HL-60 (cell line): Measurements from ENCODE around the gene RCC2.

Experiments
- DNase-seq, 2 experiments: peaks; one replicate each; pipeline ENCODE4 v3.0.0-alpha.2; 2010 to 2020; ENCODE audit warnings: low read depth in 1 of 2, low spot score in 1 of 2
- H3K27ac ChIP-seq: fragments of 250-450 bp; sonication (Bioruptor Pico); replicated peaks from 2 replicates; pipeline ENCODE4 v1.5.1; 2020; ENCODE audit warnings: mild to moderate bottlenecking, moderate library complexity
- H3K27me3 ChIP-seq: fragments of 250-450 bp; sonication (Bioruptor Pico); 2 replicates; pipeline ENCODE4 v1.5.1; 2021; ENCODE audit warnings: mild to moderate bottlenecking, moderate library complexity; ENCODE audit not compliant: insufficient read depth, poor library complexity, severe bottlenecking
- H3K4me3 ChIP-seq: replicated peaks from 2 replicates; pipeline ENCODE4 v1.5.1; 2011; ENCODE audit warnings: mild to moderate bottlenecking, control low read depth, low read length; ENCODE audit not compliant: insufficient read depth
- GABPA ChIP-seq: IDR thresholded peaks from 2 replicates; pipeline ENCODE4 v1.6.1; 2012; ENCODE audit warnings: low read depth
- POLR2AphosphoS5 ChIP-seq: IDR thresholded peaks from 2 replicates; pipeline ENCODE4 v1.6.1; 2012; ENCODE audit warnings: low read depth
- SPI1 ChIP-seq: IDR thresholded peaks from 2 replicates; pipeline ENCODE4 v1.6.1; 2012; ENCODE audit warnings: low read depth, mild to moderate bottlenecking, borderline replicate concordance
- TF ChIP-seq, protein P1 (sequence below): IDR thresholded peaks from one replicate; pipeline ENCODE4 v1.5.1; 2011; ENCODE audit warnings: low read length, control low read depth, inconsistent platforms; ENCODE audit not compliant: insufficient read depth
- TF ChIP-seq, protein P2 (sequence below): IDR thresholded peaks from 2 replicates; pipeline ENCODE4 v1.6.1; 2012; ENCODE audit warnings: low read depth; ENCODE audit not compliant: insufficient replicate concordance

RCC2 gene

DNA sequence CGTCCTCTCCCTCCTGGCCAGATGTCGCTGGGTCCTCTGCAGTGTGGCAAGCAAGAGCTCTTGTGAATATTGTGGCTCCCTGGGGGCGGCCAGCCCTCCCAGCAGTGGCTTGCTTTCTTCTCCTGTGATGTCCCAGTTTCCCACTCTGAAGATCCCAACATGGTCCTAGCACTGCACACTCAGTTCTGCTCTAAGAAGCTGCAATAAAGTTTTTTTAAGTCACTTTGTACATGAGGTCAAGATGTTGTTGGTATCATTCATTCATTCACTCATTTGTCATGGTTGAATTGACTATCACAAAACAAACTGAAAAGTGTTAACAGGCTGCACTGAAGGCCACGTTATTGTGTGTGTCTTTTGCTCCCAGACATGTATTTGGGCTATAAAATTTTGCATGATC is 75.7 kb downstream of the RCC2 start:
- Histone ChIP-seq H3K27me3 (no peaks in the 10 kb centered on the region), H3K4me3 (no peak overlapping the region), H3K27ac (no peak overlapping the region)
- TF ChIP-seq POLR2AphosphoS5 (no peak), SPI1 (no peak), GABPA (no peak)
- TF ChIP-seq, protein P1, sequence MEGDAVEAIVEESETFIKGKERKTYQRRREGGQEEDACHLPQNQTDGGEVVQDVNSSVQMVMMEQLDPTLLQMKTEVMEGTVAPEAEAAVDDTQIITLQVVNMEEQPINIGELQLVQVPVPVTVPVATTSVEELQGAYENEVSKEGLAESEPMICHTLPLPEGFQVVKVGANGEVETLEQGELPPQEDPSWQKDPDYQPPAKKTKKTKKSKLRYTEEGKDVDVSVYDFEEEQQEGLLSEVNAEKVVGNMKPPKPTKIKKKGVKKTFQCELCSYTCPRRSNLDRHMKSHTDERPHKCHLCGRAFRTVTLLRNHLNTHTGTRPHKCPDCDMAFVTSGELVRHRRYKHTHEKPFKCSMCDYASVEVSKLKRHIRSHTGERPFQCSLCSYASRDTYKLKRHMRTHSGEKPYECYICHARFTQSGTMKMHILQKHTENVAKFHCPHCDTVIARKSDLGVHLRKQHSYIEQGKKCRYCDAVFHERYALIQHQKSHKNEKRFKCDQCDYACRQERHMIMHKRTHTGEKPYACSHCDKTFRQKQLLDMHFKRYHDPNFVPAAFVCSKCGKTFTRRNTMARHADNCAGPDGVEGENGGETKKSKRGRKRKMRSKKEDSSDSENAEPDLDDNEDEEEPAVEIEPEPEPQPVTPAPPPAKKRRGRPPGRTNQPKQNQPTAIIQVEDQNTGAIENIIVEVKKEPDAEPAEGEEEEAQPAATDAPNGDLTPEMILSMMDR, result no peak
- TF ChIP-seq, protein P2, sequence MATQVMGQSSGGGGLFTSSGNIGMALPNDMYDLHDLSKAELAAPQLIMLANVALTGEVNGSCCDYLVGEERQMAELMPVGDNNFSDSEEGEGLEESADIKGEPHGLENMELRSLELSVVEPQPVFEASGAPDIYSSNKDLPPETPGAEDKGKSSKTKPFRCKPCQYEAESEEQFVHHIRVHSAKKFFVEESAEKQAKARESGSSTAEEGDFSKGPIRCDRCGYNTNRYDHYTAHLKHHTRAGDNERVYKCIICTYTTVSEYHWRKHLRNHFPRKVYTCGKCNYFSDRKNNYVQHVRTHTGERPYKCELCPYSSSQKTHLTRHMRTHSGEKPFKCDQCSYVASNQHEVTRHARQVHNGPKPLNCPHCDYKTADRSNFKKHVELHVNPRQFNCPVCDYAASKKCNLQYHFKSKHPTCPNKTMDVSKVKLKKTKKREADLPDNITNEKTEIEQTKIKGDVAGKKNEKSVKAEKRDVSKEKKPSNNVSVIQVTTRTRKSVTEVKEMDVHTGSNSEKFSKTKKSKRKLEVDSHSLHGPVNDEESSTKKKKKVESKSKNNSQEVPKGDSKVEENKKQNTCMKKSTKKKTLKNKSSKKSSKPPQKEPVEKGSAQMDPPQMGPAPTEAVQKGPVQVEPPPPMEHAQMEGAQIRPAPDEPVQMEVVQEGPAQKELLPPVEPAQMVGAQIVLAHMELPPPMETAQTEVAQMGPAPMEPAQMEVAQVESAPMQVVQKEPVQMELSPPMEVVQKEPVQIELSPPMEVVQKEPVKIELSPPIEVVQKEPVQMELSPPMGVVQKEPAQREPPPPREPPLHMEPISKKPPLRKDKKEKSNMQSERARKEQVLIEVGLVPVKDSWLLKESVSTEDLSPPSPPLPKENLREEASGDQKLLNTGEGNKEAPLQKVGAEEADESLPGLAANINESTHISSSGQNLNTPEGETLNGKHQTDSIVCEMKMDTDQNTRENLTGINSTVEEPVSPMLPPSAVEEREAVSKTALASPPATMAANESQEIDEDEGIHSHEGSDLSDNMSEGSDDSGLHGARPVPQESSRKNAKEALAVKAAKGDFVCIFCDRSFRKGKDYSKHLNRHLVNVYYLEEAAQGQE, result no peak
- no peak for DNase-seq

DNA sequence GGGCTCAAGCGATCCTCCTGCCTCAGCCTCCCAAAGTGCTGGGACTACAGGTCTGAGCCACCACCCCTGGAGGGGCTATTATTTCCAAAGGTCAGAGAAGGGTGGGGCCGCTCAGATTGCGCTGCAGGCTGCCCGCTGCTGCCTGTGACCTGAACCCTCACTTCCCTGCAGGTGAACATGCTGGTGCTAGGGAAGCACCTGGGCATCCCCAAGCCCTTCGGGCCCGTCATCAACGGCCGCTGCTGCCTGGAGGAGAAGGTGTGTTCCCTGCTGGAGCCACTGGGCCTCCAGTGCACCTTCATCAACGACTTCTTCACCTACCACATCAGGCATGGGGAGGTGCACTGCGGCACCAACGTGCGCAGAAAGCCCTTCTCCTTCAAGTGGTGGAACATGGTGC is 76.1 kb downstream of the RCC2 start:
- TF ChIP-seq SPI1 (no peak), GABPA (no peak), POLR2AphosphoS5 (no peak)
- TF ChIP-seq, protein P1, result no peak
- TF ChIP-seq, protein P2, result no peak
- Histone ChIP-seq H3K4me3 (no peak overlapping the region), H3K27me3 (no peaks in the 10 kb centered on the region), H3K27ac (no peak overlapping the region)
- DNase-seq, result no peak

DNA sequence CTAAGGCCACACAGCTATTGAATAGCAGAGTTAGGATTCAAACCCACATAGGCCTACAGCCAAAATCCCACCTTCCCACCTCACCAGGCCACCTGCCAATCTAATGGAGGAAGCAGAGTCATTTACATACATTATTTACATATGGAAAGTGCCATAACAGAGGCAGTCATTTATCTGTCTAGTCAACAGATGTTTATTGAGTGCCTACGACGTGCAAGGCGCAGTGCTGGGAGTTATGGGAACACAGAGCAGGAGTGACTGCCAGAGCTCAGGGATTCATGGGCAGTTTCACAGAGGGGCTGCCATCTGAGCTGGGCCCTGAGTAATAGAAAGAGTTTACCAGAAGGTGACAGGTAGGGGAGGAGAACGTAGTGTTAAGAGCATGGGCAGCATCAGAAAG is 77.8 kb downstream of the RCC2 start:
- TF ChIP-seq, protein P2, result no peak
- no peak for TF ChIP-seq GABPA
- no peak for TF ChIP-seq SPI1
- no peak for TF ChIP-seq POLR2AphosphoS5
- no peak overlapping the region for H3K4me3 ChIP-seq
- no peak for DNase-seq
- no peaks in the 10 kb centered on the region for H3K27me3 ChIP-seq
- no peak overlapping the region for H3K27ac ChIP-seq
